Activated gamma-delta T cell (primary cell): ENCODE results near the gene CPSF3.
A peak's percentile ranks its signal among the peaks of the same experiment; 100 is the strongest.
"Not testable (repeated sequence)": the region's sequence is repeated elsewhere in the genome, so short reads cannot be mapped to it uniquely, and the experiment has no call there.

Experiments used
- DNase-seq: peaks from one replicate; lab custom pipeline; 2025; lab: John Stamatoyannopoulos, UW

Gene CPSF3

DNA sequence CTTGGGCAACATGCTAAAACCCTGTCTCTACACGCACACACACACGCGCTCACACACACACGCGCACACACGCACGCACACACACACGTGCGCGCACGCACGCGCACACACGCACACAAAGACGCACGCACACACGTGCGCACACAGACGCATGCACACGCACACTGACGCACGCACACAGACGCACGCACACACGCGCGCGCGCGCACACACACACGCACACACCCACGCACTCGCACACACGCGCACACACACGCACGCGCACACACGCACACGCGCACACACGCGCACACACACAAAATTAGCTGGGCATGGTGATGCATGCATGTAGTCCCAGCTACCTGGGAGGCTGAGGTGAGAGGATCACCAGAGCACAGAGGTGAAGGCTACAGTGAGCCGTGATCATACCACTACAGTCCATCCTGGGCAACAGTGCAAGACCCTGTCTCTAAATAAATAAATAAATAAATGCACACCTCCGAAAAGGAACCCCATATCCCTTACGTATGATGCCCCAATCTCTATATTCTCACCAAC lies 42.8 kb downstream of the CPSF3 start:
- no peak for DNase-seq

DNA sequence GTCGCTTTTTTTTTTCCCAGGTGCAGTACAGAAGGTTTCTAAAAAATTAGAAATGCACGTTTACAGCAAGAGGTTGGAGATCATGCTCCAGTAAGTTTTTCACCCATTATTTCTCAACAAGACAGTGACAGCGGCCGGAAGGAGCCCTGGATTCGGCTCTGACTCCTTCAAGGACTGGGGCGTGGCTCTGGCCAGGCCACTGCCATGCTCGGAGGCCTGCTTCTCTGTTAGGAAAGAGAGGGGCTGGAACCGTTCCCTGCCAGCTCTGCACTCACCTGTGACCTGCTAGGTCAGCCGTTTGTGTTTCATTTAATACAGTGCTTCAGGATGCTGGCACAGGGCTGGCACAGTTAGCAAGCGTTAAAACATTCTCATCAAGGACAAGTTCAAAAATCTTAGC lies 44.2 kb downstream of the CPSF3 start:
- no peak for DNase-seq

DNA sequence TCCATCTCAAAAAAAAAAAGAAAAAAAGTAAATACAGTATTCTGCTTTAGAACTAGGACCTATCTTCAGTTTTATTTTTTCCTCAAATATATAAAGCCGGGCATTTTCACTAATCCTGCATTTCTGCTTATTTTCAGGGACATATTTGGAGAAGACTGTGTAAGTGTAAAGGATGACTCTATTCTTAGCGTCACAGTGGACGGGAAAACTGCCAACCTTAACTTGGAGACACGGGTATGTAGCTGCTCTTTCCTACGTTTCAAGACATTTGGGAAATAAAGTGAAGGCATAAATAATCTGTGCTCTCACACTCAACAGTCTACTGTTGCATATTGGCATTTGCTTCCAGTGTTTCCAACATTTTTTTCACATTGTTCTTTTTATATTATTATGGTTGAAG lies 47.8 kb downstream of the CPSF3 start:
- DNase-seq, result no peak

DNA sequence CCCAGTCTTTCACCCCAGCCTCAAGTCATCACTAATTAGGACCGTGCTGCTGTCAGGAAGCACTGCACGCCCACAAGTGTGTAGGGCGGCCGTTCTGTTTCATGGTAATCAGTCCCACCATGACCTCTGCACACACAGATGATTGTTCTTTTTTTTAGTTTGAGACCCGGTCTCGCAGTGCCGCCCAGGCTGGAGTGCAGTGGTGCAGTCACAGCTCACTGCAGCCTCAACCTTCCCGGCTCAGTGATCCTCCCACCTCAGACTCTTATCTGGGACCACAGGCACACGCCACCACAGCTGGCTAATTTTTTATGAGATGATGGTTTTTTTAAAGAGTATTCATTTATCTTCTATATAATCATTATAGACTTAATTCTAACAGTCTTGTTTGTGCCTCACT lies 49.1 kb downstream of the CPSF3 start:
- no peak for DNase-seq

DNA sequence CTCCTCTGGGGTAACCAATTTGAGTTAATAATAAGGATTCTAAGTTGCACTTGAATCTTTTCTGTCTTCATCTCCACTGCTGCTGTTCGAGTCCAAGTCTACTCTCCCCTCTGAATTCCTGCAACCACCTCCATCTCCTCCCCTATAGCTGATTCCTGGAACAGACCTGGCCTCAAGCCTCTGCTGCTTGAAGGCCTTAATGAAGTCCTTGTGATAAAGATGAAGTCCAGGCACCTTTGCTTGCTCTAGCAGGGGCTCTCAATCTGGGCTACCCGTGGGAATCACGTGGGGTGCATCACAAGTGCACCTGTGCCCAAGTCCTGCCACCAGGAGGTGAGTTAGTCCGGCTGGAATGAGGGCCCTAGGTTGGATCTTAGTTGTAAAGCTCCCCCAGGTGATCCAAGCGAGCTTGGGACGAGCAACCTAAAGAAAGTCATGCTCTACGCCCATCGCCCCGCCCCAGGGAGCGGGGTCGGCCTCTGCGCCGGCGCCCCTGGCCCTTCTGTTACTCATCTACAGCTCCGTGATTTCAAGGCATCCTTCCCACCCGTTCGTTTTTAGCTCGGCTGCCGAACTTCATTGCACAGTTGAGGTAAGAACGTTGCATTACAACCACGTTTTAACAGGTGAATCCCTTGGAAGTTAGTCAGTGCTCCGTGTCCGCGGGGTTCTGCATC lies 50.0 kb downstream of the CPSF3 start:
- DNase-seq, result no peak

DNA sequence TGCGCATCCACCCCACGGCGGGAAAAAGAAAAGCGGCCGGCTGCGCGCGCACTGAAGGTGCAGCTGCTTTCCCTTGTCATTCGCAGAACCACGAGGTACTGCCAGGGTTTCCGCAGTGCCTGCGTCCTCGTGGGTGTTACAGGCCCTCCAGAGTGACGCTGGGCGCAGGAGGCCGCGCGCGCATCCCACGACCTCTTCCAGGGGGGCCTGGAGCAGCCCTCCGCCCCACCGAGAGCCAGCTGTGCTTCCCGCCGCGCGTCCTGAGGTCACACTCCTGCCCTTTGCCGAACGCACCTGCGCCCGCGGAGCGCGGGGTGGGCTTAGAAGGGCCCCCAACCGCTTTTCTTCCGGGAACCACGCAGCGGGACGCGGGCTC lies 50.5 kb downstream of the CPSF3 start:
- DNase-seq, result peak; percentile 52

DNA sequence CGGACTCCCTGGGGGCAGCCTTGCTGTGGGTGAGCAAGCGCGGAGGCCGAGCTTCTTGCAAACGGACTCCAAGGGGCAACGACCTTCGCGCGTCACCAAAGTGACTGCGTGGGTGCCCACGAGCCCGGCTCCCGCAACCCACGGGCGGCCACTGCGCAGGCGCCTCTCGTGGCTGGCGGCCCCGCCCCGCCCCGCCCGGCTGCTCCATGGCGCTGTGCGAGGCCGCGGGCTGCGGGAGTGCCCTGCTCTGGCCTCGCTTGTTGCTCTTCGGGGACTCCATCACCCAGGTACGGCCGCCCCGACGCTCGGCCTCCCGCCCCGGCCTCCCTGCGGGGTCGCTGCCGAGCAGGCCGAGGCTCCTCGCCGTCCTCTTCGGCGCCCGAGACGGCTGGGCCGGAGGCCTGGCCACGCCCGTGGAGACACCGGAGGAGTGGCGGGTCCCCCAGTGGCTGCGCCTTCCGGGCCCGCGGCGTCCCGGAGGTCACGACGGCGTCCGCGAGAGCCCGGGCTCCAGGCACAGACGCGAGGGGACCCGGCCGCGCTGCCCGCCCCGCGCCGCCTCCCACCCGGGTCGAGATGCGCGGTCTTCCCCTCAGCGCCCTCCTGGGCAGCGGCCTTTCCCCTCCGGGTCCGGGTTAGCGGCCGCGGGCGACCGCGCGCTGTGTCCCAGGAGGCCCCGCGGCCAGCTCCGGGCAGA lies 51.1 kb downstream of the CPSF3 start, which contains the start of gene IAH1:
Gene IAH1 (plus strand): TSS at position 191 of the 697 bp plus-strand sequence. CDS start 16 bp downstream, at position 207.
- peak; percentile 64 for DNase-seq

DNA sequence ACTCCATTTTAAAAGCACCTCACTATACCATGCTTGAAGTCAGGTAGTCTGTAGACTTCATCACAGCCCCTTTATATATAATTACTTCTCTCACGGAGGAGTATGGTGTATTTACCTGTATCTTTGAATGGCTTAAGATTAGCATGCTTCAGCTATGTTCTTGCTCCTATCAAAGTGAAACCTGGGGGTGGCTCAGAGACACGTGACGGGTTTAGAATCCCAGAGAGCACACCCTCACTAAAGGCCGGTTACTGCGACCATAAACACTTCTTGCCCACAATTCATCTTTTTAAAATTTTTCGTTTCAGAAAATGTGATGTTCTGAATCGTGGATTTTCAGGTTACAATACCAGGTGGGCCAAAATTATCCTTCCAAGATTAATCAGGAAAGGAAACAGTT lies 54.5 kb downstream of the CPSF3 start:
- DNase-seq, result no peak

DNA sequence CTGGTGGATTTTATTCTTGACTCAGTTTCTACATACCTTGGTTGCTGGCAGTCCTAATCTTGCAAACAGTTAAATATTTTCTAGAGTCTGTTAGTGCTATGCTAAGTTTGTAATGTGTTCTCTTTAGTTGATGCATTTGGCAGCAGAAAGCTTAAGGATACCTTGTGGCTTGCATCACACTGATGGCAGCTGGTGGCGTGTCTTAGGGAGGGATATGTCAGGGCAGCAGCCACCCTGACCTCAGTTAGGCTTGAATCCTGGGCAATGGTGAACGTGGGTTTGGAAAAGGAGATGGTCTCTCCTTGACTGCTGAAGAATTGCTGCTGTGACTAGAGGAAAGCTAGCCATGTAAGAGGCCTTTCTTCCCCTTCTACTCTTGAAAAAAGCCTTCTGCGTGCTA lies 55.1 kb downstream of the CPSF3 start:
- DNase-seq, result no peak

DNA sequence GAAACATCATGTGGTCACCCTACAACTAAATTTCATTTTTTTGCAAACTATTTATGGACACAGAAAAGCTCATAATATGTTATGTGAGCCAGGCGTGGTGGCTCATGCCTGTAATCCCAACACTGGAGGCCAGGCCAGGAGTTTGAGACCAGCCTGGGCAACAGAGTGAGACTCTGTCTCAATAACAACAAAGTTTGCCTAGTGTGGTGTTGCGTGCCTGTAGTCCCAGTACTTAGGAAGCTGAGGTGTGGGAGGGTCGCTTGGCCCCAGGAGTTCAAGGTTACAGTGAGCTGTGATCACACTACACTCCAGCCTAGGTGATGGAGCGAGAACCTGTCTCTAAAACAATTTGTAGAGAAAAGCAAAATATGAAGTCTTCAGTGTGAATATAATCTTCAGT lies 56.7 kb downstream of the CPSF3 start:
- no peak for DNase-seq

DNA sequence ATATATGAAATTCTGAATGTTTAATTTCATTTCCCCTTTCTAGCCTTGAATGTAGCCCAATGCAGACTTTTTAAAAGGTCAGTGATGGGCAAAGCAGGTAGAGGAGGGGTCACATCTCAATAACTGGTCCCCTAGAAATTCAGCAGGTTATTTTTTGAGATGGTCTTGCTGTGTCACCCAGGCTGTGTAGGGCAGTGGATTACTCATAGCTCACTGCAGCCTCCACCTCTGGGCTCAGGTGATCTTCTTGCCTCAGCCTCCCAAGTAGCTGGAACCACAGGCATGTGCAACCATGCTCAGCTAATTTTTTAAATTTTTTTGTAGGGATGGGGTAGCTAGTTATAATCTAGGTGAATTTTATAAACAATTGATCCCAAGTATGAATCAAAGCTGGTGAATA lies 59.7 kb downstream of the CPSF3 start:
- DNase-seq, result no peak

DNA sequence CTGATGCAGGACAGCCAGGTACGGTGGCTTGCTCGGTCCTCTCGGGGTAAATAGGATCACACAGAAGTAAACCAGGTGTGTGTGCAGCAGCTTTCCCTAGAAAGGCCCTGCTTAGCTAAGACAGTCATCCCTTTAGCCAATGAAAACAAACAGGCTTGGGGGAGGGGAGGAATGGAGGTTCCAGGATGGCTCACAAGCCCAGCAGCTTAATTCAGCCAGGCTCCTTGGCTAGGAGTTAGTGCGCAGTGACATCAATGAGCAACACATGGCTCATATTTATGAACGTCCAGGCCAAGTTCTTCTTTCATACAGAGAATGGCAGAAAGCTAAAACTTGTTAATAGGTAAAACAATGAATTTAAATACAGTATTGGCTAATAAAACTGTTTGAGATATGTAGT lies 61.1 kb downstream of the CPSF3 start:
- DNase-seq, result no peak

DNA sequence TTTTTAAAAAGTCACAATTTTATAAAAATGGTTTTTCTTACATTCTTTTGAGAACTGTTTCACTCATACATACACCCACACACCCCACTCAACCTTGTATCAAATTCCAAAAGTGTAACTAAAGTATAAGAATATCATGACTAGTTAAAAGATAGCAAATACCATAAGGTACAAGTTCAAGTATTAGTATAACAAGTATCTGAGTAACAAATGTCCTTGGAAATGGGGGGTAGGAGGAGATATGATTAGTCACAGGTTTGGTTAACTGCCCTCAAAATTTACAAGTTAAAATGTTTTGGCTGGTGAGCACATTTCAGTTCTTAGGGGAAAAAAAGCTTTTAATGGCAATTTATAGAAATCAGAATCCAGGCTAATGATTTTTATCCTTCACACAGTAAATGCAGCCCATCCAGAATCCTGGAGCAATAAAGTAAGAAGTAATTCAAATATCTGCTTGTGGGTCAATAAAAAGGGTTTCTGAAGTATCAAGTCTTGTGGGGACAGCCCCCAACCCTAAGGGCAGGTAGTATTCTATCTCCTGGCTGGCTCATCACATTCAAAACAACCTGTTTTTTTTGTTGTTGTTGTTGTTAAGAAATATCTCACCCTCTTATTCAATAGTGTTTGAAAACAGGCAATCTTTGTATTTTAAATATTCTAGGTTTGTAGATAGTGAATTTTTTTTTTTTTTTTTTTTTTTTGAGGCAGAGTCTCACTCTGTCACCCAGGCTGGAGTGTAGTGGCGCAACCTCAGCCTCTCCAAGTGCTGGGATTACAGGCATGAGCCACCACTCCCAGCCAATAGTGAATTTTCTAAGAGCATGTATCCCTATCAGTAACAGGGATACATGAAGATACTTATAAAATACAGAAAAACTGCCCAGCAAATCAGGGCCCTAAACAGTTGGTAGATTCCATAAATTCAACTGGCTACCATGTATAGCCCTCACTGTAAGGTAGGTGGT lies 65.4 kb downstream of the CPSF3 start:
- DNase-seq, result no peak

DNA sequence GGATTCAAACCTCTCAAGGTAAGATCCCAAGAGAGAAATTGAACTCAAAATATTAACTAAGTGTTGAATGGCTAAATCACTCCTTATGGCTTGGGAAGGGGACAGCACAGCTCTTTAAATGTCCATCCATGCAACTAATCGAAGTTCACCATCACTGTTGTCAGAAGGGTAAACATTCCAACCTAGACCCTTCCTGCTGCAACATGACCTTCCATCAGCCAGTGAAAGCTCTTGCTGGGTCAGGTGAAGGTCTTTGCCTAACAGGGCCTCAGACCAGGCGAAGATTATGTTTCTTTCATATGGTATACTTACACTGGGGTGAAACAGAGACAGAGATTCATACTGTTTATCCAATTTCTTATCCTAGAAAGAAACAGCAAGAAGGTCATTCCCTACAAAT lies 67.3 kb downstream of the CPSF3 start:
- no peak for DNase-seq

DNA sequence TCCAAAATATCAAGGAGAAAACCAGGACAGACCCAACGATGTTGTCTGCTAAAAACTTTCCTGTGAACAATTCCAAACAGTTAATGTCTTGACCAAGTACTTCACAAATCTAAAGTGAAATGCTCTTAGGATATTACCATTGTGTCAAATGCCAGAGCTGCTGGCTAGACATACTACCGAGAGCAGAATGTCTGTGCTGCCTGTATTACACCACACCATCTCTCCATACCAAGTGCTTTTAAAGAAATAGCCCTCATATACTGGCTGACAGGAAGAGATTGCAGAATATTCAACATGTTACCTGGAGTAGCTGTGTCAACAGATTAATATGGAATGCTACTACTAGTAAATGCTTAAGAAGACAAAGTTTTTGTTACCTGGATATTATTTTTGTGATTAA lies 69.5 kb downstream of the CPSF3 start:
- no peak for DNase-seq

DNA sequence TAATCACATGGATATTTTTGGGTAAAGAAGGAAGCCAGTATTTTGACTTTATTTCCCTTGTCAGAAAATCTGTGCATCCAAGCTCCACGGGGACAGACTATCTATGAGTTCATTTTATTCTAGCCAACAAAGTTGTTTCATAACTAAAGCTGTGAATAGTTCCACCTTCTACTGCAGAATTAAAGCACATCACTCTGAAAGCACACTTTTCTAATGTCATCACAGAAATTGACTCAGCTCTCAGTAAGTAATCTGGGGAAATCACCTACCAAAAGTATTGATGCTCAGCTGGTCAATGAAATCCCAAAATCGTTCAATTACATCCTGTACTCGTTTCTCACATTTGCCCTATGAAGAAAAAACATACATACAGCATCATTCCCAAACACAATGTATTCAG lies 70.0 kb downstream of the CPSF3 start:
- DNase-seq, result no peak

DNA sequence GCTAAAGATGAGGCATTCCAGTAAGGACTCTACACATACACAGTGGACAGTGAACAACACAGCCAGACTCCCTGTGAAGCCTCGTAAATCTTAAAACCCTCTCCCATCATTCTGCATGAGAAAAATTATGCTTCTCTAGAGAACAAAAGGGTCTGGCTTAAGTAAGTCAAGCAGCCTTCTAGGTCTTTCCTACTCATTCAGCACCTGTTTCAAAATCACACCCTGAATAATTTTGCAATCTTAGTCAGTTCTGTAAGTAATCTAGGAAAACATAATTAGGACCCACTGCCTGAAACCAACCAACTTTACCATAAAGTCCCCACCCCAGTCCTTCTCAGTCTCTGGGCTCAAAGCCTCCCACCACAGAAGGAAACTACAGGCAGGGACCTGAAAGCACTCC lies 70.6 kb downstream of the CPSF3 start:
- no peak for DNase-seq

DNA sequence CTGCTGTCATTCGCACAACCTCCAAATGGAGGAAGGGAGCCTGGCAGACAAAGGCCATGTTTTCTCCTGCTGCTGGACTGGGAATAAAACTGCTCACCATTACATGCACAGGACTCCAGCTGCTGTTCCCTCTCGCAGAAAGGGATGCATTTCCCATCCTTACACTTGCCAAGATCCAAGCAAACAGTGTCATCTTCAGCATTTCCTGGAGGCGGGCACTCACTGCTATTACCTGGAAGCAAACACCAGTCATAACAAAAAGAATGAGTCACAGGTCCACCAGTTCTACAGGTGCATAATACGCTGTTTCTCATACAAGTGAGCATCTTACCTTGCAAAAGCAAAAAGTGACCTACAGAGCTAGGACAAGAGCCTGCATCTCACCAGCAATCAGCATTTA lies 73.6 kb downstream of the CPSF3 start:
- DNase-seq, result no peak

DNA sequence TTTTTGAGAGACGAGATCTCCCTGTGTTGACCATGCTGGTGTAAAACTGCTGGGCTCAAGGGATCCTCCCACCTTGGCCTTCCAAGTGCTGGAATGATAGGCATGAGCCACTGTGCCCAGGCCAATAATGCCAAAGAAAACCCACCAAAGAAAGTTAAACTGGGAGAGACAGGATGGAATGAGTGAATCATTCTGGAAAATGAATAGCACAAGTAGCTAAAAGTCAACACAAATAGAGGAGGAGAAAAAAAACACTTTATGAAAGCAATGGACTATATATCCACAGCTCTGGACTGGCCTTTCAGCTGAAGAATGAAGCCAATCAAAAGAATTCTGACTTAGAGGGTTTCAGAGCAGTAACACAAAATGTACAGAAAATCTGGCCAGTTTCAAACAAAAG lies 74.8 kb downstream of the CPSF3 start:
- no peak for DNase-seq

DNA sequence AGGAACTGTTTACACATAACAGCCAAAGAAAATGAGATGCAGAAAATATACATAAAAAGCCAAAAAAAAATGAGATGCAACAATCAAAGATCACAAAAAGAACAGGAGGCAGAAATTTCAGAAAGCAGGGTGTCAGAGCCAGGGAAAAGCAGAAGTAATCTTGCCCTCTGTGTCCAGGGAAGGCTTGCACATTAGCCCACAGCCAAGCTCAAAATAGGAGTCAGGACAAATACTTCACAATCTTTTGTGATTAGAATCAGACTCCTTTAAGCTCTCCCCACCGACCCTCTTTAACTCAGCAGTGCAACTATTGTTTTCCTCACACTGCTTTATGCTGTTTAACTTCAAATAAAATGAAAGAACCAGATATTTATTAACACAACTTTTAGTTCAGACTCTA lies 85.5 kb downstream of the CPSF3 start:
- no peak for DNase-seq

DNA sequence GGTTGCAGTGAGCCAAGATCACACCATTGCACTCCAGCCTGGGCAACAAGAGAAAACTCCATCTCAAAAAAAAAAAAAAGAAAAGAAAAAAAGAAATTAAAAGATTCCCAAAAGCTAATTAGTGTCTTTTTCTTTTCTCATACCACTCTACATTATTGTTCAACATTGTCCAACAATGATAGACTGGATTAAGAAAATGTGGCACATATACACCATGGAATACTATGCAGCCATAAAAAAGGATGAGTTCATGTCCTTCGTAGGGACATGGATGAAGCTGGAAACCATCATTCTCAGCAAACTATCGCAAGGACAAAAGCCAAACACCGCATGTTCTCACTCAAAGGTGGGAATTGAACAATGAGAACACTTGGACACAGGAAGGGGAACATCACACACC lies 90.5 kb downstream of the CPSF3 start:
- not testable (repeated sequence) for DNase-seq

DNA sequence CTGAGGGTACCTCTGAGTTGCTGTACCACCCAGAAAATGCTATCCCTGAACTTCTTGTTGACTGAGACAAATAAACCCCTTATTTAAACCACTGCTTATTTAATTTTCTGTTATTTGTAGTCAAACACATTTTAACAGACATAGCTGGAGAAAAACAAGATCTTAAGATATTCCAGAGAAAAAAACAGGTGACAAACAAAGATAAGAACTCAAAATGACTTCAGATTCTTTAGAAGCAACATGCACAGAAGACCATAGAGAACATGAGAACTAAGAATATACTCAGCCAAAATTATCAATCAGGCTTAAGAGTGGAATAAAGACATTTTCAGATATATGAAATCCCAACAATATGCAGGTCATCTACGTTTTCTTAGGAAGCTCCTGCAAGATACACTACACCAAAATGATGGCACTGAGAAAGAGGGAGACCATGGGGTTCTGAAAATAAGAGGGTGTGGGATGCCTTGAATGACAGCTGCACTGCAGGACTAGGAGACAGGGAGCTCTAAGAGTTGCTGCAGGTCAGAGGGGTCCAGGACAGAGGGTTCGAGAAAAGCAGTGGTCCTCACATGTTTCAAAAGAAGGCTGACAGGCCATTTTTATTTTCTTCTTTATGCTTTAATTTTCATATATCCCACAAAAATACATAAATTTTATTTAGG lies 93.8 kb downstream of the CPSF3 start:
- DNase-seq, result no peak
